Stimulated activated CD4-positive, alpha-beta T cell treated with anti-CD3 and anti-CD28 coated beads, Interleukin-12 subunit alpha, Interleukin-12 subunit beta, amount 100 ng/mL, for 4 hours (primary cell): ENCODE data around the gene OPA1.
"Not testable (repeated sequence)": the region's sequence is repeated elsewhere in the genome, so short reads cannot be mapped to it uniquely, and the experiment has no call there.

Experiments
- DNase-seq: peaks from one replicate; pipeline ENCODE4 v3.0.0-alpha.2; 2020

The OPA1 gene

GRCh38 chr3:193593668-193594030 is 641 bp downstream of the OPA1 start:
- DNase-seq: peak; percentile 28

GRCh38 chr3:193594946-193595689 is 2.1 kb downstream of the OPA1 start:
- DNase-seq: no peak

GRCh38 chr3:193595939-193596487 is 3.0 kb downstream of the OPA1 start:
- DNase-seq: no peak

- no peak for DNase-seq
Observed at GRCh38 chr3:193598202-193598601, 5.2 kb downstream of the OPA1 start.

GRCh38 chr3:193599393-193599792 is 6.4 kb downstream of the OPA1 start:
- DNase-seq: no peak

- peak; percentile 28 for DNase-seq
Observed at GRCh38 chr3:193605876-193606275, 12.9 kb downstream of the OPA1 start.

- not testable (repeated sequence) for DNase-seq
Observed at GRCh38 chr3:193606892-193607291, 13.9 kb downstream of the OPA1 start.

- DNase-seq: not testable (repeated sequence)
Observed at GRCh38 chr3:193610516-193610915, 17.5 kb downstream of the OPA1 start.

GRCh38 chr3:193614430-193614829 is 21.4 kb downstream of the OPA1 start:
- DNase-seq: no peak

- no peak for DNase-seq
Observed at GRCh38 chr3:193617628-193618027, 24.6 kb downstream of the OPA1 start.

GRCh38 chr3:193620057-193620456 is 27.0 kb downstream of the OPA1 start:
- DNase-seq: no peak

- DNase-seq: no peak
Observed at GRCh38 chr3:193620650-193621049, 27.6 kb downstream of the OPA1 start.

GRCh38 chr3:193621127-193621526 is 28.1 kb downstream of the OPA1 start:
- DNase-seq: no peak

GRCh38 chr3:193630005-193630404 is 37.0 kb downstream of the OPA1 start:
- DNase-seq: no peak

- DNase-seq: no peak
Observed at GRCh38 chr3:193637831-193638230, 44.8 kb downstream of the OPA1 start.

- no peak for DNase-seq
Observed at GRCh38 chr3:193638833-193639232, 45.8 kb downstream of the OPA1 start.

GRCh38 chr3:193640165-193640715 is 47.2 kb downstream of the OPA1 start:
- no peak for DNase-seq

- no peak for DNase-seq
Observed at GRCh38 chr3:193640728-193641439, 47.9 kb downstream of the OPA1 start.

GRCh38 chr3:193641440-193641775 is 48.4 kb downstream of the OPA1 start:
- no peak for DNase-seq

- DNase-seq: no peak
Observed at GRCh38 chr3:193645806-193646205, 52.8 kb downstream of the OPA1 start.

GRCh38 chr3:193648542-193649076 is 55.6 kb downstream of the OPA1 start:
- DNase-seq: no peak

- DNase-seq: no peak
Observed at GRCh38 chr3:193650585-193650984, 57.6 kb downstream of the OPA1 start.

GRCh38 chr3:193655831-193656433 is 62.9 kb downstream of the OPA1 start:
- DNase-seq: no peak
